DMS 273 (cell line): ENCODE measurements around the gene UGT1A9.
"Not testable (repeated sequence)": the region's sequence is repeated elsewhere in the genome, so short reads cannot be mapped to it uniquely, and the experiment has no call there.

Experiments
- DNase-seq: peaks from one replicate; lab custom pipeline; 2025; ENCODE audit not compliant: unreplicated experiment; lab: John Stamatoyannopoulos, UW

Gene UGT1A9

GRCh38 chr2:233679196-233679595, 7.5 kb downstream of the UGT1A9 start:
- no peak for DNase-seq

GRCh38 chr2:233680361-233681045, 8.8 kb downstream of the UGT1A9 start:
- DNase-seq: no peak

- DNase-seq: no peak
These were observed 9.9 kb downstream of the UGT1A9 start, which contains the start of gene UGT1A7 for GRCh38 chr2:233681521-233682099. Gene UGT1A7 (plus strand): TSS chr2:233681901. CDS start chr2:233681938, 37 bp downstream.

GRCh38 chr2:233684640-233685039, 12.9 kb downstream of the UGT1A9 start:
- DNase-seq: no peak

- DNase-seq: no peak
These were observed 15.2 kb downstream of the UGT1A9 start for GRCh38 chr2:233686928-233687327.

GRCh38 chr2:233688341-233688740, 16.6 kb downstream of the UGT1A9 start:
- DNase-seq: no peak

- no peak for DNase-seq
These were observed 17.3 kb downstream of the UGT1A9 start for GRCh38 chr2:233689031-233689430.

DNA sequence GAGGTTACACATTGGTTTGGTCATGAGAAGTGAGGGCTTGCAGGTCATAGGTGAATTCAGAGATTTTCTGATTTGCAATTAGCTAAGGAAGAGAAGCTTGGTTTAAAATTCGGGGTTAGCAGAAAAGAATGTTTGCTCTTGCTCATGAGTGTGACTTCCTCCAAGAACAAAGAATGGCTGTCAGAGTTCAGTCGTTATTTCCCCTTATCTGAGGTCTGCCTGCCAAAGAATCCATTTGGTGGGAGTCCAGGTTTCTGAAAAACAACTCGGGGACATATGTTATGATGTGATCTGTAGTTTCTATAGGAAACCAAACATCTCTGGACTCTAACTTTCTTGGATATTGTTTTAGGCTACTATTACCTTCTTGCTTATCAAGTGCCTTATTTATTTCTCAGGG, 17.8 kb downstream of the UGT1A9 start:
- DNase-seq: peak; percentile 12

DNA sequence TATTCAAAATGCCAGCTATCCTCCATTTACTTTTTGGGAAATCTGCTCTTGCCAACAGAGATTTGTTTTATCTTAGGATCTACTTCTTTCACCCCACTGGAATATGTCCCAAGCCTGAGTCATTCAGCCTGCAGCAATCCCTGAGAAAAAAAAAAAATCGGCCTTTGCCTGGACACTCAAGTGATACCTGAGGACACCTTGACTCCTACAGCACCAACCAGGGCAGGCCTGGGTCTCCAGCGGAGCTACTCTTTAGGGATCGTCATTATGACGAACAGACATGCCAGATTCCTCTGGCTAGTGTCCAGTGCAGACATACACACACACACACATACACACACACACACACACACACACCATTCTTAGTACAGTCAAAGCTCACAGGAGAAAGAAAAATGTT, 18.7 kb downstream of the UGT1A9 start:
- no peak for DNase-seq

- DNase-seq: no peak
These were observed 20.0 kb downstream of the UGT1A9 start for GRCh38 chr2:233691443-233692433.

GRCh38 chr2:233692648-233693047, 20.9 kb downstream of the UGT1A9 start, which contains the start of gene UGT1A6:
Gene UGT1A6 (plus strand): TSS chr2:233692890. CDS start chr2:233693005, 115 bp downstream.
- DNase-seq: no peak

DNA sequence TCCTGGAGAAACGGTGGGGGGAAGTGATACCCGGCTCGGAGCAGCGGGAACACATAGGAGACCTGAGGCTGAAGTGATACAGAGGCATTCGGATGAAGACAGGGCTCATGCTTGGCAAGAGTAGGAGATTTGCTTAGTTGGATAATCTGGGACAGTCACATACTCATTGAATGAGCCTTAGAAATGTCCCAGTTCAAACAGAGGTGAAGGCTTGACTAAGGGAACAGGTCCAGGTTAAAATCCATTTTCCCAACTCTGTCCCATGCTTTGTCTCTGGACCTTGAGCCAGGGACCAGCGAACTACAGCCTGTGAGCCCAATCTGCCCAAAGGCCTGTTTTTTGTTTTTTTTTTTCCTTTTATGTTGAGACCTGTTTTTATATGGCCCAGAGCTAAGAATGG, 22.3 kb downstream of the UGT1A9 start:
- no peak for DNase-seq

- DNase-seq: no peak
These were observed 27.0 kb downstream of the UGT1A9 start for GRCh38 chr2:233698740-233699139.

GRCh38 chr2:233699424-233700027, 27.8 kb downstream of the UGT1A9 start:
- DNase-seq: no peak

- DNase-seq: peak; percentile 8
These were observed 28.4 kb downstream of the UGT1A9 start for GRCh38 chr2:233700028-233700635.

DNA sequence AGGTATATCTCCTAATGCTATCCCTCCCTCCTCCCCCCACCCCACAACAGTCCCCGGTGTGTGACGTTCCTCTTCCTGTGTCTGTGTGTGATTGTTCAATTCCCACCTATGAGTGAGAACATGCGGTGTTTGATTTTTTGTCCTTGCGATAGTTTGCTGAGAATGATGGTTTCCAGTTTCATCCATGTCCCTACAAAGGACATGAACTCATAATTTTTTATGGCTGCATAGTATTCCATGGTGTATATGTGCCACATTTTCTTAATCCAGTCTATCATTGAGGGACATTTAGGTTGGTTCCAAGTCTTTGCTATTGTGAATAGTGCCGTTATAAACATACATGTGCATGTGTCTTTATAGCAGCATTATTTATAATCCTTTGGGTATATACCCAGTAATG, 29.1 kb downstream of the UGT1A9 start:
- not testable (repeated sequence) for DNase-seq

DNA sequence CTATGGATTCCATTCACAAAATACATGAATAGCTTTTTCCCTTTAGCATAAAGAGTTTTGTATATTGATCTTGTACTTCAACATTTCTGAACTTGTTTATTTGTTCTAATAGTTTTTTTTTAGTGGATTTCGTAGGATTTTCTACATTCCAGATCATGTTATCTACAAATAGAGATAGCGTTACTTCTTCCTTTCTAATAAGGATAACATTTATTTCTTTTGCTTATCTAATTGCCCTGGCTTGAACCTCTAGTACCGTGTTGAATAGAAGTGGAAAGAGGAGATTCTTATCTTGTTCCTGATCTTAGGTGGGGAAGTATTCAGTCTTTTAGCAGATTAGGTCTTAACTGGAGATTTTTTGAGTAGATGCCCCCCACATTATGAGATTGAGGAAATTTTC, 30.5 kb downstream of the UGT1A9 start:
- no peak for DNase-seq

GRCh38 chr2:233705911-233706506, 34.3 kb downstream of the UGT1A9 start:
- DNase-seq: no peak

DNA sequence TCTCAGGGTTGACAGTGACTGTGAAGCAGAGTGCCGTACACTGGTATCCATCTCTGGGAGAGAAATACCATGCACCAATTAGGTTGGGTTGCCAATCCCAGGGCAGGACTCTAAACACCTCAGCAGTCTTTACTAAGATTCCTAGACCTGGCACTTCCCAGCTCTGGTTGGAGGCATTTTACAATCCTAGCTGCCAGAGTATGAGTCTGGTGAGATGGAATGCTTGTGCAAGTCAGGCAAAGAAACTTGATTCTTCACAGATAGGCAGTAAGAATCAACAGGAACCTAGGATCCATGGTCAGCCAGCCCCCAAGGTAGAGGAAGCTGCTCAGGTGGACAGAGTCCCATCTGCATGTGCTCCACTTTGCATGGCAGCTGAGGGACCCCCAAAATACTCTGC, 35.0 kb downstream of the UGT1A9 start:
- DNase-seq: no peak

DNA sequence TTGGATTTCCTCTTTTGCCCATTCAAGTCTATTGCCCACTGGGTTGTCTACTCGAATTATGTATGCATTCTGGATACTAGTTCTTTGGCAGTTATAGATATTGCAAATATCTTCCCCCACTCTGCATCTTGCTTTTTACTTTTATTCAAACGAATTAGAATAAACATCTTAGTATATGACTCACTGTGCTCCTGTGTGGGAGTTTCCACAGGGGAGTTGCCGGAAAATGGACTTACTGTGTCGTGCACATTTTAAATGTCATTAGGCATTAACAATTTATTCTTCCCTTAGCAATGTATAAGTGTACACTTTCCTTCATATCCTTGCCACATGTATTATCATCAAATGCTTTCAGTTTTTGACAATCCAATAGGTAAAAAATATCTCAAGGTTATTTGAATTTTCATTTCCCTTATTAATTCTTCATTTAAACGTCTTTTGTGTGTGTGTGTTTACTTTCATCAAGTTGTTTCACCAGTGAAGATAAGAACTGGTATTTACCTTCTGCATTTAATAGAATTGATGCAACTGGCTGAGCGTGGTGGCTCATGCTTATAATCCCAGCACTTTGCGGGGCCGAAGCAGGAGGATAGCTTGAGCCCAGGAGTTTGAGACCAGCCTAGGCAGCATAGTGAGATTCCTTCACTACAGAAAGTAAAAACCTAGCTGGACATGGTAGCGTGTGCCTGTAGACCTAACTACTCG, 36.4 kb downstream of the UGT1A9 start:
- no peak for DNase-seq
